ENCODE data around the gene JUNB.

DNA sequence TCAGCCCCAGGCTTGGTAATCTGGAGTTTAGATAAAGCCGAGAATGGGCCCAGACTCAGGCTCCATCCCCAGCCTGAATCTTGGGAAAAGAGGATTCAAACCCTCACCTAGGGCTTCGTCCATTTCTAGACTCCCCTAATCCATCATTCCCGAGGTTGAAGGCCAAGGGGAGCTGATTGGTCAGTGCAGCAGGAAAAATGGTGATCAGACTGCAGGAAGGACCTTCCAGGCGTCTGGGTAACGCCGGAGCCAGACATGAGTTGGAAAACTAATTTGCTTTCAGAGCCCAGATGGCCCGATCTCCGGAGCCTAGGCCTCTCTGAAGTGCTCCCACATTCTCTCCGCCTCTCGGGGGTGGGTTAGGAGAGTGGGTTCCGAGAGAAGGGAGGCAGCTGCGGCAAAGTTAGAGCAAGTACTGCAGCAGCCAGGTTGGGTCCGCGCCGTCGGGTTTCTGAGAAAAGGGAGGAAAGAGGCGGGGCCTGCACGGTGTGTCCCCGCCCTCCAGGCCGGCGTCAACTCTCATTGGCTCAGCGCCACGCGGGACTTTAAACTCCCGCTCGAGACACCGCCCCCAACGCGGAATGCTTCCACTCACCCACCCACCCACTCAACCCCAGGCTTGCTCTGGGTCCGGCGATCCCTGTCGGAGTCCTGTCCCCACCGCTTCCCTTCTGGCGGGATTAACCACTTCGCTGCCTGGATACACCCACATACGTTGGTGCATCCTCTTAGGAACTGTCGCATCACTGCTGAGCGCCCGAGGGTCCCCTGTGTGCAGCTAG is 43.9 kb downstream of the JUNB start:
- TF ChIP-seq POLR2A (IDR thresholded peaks at IDR 0.05): no peak
- TF ChIP-seq CTCF (IDR thresholded peaks at IDR 0.05): no peak
- TF ChIP-seq POLR2AphosphoS5 (IDR thresholded peaks at IDR 0.05; ENCODE audit: insufficient read depth in 1 of 2, low read depth in 1 of 2): no peak
